Neuron (in vitro differentiated cells): ENCODE data around the gene TDRD1.

ENCODE experiments used
- H2AFZ ChIP-seq: one replicate; pipeline ENCODE4 v1.6.1; 2013; ENCODE audit warnings: low read depth, mild to moderate bottlenecking, inconsistent platforms, low read length, moderate library complexity
- H3K27me3 ChIP-seq: one replicate; pipeline ENCODE4 v1.6.1; 2013; ENCODE audit warnings: low read length; ENCODE audit not compliant: insufficient read depth
- H3K36me3 ChIP-seq: one replicate; pipeline ENCODE4 v1.6.1; 2013; ENCODE audit warnings: low read length; ENCODE audit not compliant: insufficient read depth
- H3K4me1 ChIP-seq: one replicate; pipeline ENCODE4 v1.6.1; 2013; ENCODE audit warnings: low read length; ENCODE audit not compliant: insufficient read depth
- H3K4me3 ChIP-seq: 2 replicates; pipeline ENCODE4 v1.5.1; 2013; ENCODE audit warnings: mild to moderate bottlenecking, low read length, moderate library complexity
- H3K9me3 ChIP-seq: one replicate; pipeline ENCODE4 v1.6.1; 2013; ENCODE audit warnings: low read length

The TDRD1 gene

DNA sequence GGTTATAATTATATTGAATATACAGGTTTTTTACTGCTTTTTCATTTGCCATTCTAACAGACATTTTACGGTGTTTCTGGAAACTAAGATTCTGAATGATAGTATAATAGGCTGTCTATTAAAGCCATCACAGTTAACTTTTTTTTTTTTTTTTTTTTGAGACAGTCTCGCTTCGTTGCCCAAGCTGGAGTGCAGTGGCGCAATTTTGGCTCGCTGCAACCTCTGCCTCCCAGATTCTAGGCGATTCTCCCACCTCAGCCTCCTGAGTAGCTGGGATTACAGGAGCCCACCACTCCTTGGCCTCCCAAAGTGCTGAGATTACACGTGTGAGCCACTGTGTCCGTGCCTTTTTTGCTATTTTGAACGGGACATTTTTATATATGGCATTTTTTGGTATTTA, 4.4 kb downstream of the TDRD1 start:
- Histone ChIP-seq H3K4me3 (no peak overlapping the region), H3K4me1 (no peaks in the 10 kb centered on the region), H3K9me3 (no peaks in the 10 kb centered on the region), H3K36me3 (no peaks in the 10 kb centered on the region), H2AFZ (no peak overlapping the region), H3K27me3 (no peaks in the 10 kb centered on the region)

- no peak overlapping the region for H3K4me3 ChIP-seq
- no peaks in the 10 kb centered on the region for H3K4me1 ChIP-seq
- H2AFZ ChIP-seq: no peak overlapping the region
- no peaks in the 10 kb centered on the region for H3K36me3 ChIP-seq
- H3K27me3 ChIP-seq: no peaks in the 10 kb centered on the region
- no peaks in the 10 kb centered on the region for H3K9me3 ChIP-seq
Measured at GRCh38 chr10:114184276-114184675, 5.1 kb downstream of the TDRD1 start.

DNA sequence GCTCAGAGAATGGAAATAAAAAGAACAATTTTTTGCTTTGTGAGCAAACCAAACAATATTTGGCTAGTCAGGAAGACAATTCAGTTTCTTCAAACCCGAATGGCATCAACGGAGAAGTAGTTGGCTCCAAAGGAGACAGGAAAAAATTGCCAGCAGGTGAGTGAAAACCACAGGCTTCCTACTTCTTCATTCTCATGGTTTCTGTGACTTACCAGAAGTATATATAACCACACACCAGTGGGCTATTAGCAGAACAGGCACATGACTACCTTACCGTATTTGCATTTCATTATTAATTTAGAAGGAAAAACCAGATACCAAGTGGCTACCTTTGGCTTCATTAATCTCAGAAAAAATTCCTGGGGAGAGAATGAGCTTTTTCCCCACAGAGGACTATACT, 8.8 kb downstream of the TDRD1 start:
- no peaks in the 10 kb centered on the region for H3K4me1 ChIP-seq
- peaks cover 4% of the 10 kb centered on the region for H3K27me3 ChIP-seq
- no peaks in the 10 kb centered on the region for H3K9me3 ChIP-seq
- H3K4me3 ChIP-seq: no peak overlapping the region
- H2AFZ ChIP-seq: no peak overlapping the region
- no peaks in the 10 kb centered on the region for H3K36me3 ChIP-seq

DNA sequence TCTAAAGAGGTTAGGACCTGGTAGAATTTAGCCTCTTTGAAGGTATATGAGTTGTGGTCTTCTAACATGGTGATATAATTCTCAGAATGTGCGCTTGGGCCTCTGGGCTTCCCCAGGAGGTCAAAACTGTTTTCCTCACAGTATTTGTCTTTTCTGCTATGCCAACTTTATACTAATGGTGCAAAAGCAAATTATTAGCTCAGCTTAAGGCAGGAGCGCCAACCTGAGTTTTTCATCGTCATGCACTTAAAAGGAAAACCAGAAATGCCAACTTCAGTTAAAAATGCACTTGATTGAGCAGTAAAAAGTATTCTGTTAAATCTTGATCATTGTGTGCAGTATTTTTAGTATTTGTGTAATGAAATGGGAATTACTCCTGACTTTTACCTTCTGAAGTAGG, 9.7 kb downstream of the TDRD1 start:
- no peaks in the 10 kb centered on the region for H3K36me3 ChIP-seq
- H2AFZ ChIP-seq: no peak overlapping the region
- H3K9me3 ChIP-seq: no peaks in the 10 kb centered on the region
- peaks cover 4% of the 10 kb centered on the region for H3K27me3 ChIP-seq
- no peak overlapping the region for H3K4me3 ChIP-seq
- no peaks in the 10 kb centered on the region for H3K4me1 ChIP-seq

DNA sequence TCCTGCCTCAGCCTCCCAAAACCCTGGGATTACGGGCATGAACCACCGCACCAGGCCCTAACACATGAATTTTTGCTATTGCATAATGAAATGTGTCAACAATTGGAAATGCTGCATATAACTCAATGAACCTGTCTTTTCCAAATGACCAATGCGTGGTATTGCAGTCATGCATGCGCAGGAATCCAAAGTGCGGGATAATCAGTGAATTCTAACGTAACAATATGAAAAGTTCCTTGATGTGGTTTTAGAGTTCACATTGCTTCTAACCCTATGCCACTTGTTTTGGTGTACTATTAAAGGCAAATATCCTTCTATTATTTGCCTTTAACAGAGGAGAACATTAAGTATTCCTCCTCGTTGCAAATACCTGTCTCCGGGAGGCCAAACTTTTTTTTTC, 10.5 kb downstream of the TDRD1 start:
- H3K36me3 ChIP-seq: no peaks in the 10 kb centered on the region
- peaks cover 4% of the 10 kb centered on the region for H3K27me3 ChIP-seq
- H3K4me3 ChIP-seq: no peak overlapping the region
- H3K9me3 ChIP-seq: no peaks in the 10 kb centered on the region
- no peak overlapping the region for H2AFZ ChIP-seq
- no peaks in the 10 kb centered on the region for H3K4me1 ChIP-seq

- no peaks in the 10 kb centered on the region for H3K4me1 ChIP-seq
- no peaks in the 10 kb centered on the region for H3K9me3 ChIP-seq
- H2AFZ ChIP-seq: no peak overlapping the region
- H3K36me3 ChIP-seq: no peaks in the 10 kb centered on the region
- H3K27me3 ChIP-seq: no peaks in the 10 kb centered on the region
- no peak overlapping the region for H3K4me3 ChIP-seq
Measured at GRCh38 chr10:114195079-114195478, 15.9 kb downstream of the TDRD1 start.

GRCh38 chr10:114199239-114199638, 20.1 kb downstream of the TDRD1 start:
- Histone ChIP-seq H2AFZ (no peak overlapping the region), H3K4me1 (no peaks in the 10 kb centered on the region), H3K36me3 (no peaks in the 10 kb centered on the region), H3K27me3 (no peaks in the 10 kb centered on the region), H3K9me3 (no peaks in the 10 kb centered on the region), H3K4me3 (no peak overlapping the region)

DNA sequence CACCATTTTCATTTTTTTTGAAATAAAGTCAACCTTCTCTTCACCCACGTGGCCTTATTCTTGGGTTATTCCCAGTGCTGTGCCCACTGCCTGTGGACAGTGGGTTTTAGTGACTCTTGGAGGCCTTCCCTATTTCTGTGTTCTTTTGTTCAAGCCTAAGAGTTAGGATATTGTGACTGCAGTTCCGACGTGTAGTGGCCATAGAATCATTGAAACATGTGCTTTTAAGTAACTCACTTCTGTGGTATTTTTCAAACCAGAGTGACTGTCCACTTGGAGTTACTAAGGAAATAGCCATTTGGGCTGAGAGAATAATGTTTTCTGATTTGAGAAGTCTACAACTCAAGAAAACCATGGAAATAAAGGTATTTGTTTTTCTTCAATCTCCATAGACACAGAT, 23.7 kb downstream of the TDRD1 start:
- H2AFZ ChIP-seq: no peak overlapping the region
- peaks cover 2% of the 10 kb centered on the region for H3K27me3 ChIP-seq
- H3K4me3 ChIP-seq: no peak overlapping the region
- H3K36me3 ChIP-seq: no peaks in the 10 kb centered on the region
- H3K4me1 ChIP-seq: no peaks in the 10 kb centered on the region
- no peaks in the 10 kb centered on the region for H3K9me3 ChIP-seq

GRCh38 chr10:114206902-114207301, 27.7 kb downstream of the TDRD1 start:
- peaks cover 2% of the 10 kb centered on the region for H3K27me3 ChIP-seq
- H3K4me1 ChIP-seq: no peaks in the 10 kb centered on the region
- no peaks in the 10 kb centered on the region for H3K36me3 ChIP-seq
- H2AFZ ChIP-seq: no peak overlapping the region
- H3K4me3 ChIP-seq: no peak overlapping the region
- no peaks in the 10 kb centered on the region for H3K9me3 ChIP-seq

DNA sequence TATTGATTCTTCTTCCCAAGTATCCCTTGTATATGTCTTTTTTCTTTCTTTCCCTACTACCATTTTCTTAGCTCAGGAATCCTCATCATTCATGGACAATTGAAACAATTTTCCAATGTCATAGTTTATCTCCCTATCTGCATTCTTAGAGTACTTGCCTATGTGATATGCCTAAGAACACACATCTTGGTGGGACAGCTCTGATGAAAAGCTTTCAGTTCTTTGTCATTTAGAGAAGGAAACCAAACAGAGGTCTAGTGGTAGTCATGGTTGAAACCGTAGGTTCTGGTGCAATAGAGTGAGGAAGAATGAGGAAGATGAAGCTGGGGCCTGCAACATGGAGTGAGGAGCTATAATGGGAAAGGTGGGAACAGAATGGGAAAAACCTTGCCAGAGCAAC, 28.2 kb downstream of the TDRD1 start:
- Histone ChIP-seq H2AFZ (no peak overlapping the region), H3K4me3 (no peak overlapping the region), H3K36me3 (no peaks in the 10 kb centered on the region), H3K4me1 (no peaks in the 10 kb centered on the region), H3K27me3 (peaks cover 2% of the 10 kb centered on the region), H3K9me3 (no peaks in the 10 kb centered on the region)

DNA sequence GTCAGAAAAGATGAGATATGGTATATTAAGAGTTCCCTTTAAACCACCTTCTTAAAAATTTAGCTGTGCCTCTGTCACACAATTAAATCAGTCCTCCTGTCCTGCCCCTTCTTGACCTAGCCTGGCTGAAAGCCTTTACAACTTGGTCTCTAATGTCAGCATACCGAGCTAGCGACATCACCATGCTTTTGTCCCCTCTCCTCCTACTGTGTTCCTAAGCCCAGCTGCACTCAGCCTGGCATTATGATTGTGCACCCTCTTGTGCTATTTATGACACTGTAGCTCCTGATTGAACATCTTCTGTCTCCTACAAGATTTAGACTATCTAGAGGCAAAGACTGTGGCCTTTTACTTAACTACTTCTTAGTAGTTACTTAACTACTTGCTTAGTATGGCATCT, 29.2 kb downstream of the TDRD1 start:
- Histone ChIP-seq H3K4me3 (no peak overlapping the region), H3K4me1 (no peaks in the 10 kb centered on the region), H3K36me3 (no peaks in the 10 kb centered on the region), H3K27me3 (peaks cover 2% of the 10 kb centered on the region), H2AFZ (no peak overlapping the region), H3K9me3 (no peaks in the 10 kb centered on the region)

DNA sequence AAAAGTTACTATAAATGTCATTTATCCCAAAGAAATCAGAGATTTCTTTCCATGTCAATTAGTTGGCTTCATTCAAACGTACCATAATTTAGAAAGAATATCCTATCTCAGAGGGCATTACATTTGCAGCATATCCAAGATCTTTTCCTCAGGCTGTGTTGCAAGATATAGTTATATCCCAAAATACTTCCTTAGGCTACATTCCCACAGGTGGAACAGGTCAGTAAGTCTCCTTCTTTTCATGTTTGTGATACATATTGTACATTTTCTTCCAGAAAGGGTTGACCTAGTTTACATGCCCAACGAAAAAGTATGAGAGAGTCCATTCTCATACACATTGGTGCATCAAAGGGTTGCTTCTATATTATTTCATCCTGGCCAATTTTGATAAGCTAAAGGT, 33.0 kb downstream of the TDRD1 start:
- Histone ChIP-seq H3K4me1 (no peaks in the 10 kb centered on the region), H3K36me3 (no peaks in the 10 kb centered on the region), H2AFZ (no peak overlapping the region), H3K9me3 (no peaks in the 10 kb centered on the region), H3K27me3 (peaks cover 3% of the 10 kb centered on the region), H3K4me3 (no peak overlapping the region)

DNA sequence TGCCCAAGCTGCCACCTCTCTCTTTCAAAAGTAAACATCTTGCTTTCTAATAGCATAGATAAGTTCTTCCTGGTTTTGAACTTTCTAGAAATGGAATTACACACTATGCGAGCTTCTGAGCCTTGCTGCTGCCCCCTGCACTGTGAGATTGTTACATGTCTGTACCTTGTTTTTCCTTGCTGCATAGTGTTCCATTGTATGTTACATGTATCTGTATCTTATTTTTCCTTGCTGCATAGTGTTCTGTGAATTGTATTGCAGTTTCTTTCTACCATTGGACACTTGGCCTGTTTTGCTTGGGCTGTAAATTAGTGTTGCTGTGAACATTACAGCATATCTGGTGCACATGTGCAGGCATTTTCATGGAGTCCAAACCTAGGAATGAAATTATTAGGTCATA, 35.9 kb downstream of the TDRD1 start:
- Histone ChIP-seq H3K4me1 (no peaks in the 10 kb centered on the region), H2AFZ (no peak overlapping the region), H3K9me3 (no peaks in the 10 kb centered on the region), H3K27me3 (peaks cover 3% of the 10 kb centered on the region), H3K36me3 (no peaks in the 10 kb centered on the region), H3K4me3 (no peak overlapping the region)

DNA sequence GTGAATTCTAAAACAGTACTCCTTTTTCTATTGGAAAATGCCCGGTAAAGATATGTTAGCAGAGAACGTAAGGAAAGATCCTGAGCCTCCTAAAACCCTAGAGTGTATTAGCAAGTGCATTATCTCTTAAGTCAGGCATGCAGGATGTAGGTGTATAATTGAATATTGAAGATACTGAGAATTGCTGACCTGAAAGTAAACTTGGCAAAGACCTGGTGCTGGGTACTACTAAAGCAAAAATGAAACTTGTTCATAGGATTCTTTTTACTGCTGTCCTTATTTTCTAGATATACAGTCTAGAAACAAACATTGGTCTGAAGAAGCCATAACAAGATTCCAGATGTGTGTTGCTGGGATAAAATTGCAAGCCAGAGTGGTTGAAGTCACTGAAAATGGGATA, 41.1 kb downstream of the TDRD1 start:
- Histone ChIP-seq H3K36me3 (no peaks in the 10 kb centered on the region), H3K4me1 (no peaks in the 10 kb centered on the region), H3K4me3 (no peak overlapping the region), H2AFZ (no peak overlapping the region), H3K9me3 (no peaks in the 10 kb centered on the region), H3K27me3 (peaks cover 13% of the 10 kb centered on the region)
